ENCODE data around the gene C1QTNF7. TPM values are rescaled to one million over a fixed set of nuclear protein-coding genes. Genes with fewer than 3 reads are reported as not detected.

Gene C1QTNF7
- total RNA-seq, 2 experiments from 2014 or later = not detected

DNA sequence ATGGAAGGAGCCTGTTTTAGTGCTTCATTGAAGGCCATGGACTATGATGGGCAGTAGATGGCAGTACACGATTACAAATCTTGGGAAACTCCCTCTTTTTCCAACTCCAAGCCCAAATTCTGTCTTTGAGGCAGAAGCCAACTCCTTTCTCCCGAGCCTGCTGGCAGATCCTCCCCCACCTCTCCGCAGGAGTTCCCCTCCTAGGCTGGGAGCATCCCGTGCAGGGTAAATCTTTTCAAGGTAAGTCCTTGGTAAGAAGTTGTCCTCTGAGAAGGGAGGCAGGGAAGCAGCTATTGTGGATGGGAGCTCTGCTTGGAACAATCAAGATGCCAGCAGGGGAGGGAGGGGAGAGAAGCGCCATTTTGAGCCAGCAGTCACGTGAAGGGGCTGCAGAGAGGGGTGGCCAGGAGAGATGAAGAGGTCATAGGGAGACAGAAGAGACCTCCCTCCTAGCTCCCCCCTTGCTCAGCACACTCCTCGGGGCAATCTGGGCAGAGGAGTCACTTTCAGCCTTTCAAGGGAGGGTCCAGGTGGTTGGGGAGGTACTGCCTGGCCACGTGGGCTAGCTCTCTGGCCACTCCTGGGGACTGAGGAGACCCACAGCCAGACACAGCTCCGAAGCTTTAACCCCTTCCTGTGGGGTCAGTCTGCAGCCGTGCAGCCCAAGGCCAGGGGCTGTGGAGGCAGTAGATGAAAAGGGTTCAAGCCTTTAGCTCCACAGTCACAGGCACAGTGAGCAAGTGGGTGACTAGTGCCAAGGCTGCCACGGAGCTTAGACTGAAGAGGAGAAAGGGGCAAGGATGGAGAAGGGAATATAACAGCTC is 51.5 kb downstream of the C1QTNF7 start:
- CTCF ChIA-PET (ENCODE audit: unreplicated experiment) = interaction anchor here (1.1 kb wide), 1 partner anchor 477 kb away, joined by 3 read pairs; no protein-coding TSS in a partner anchor
- no peaks in the 10 kb centered on the region for H4K20me1 ChIP-seq (ENCODE audit: insufficient read depth, low read length)
- intact Hi-C loops (cut with micrococcal nuclease; ENCODE audit: unreplicated experiment) = loop anchor here (1.0 to 10.0 kb wide), 7 partner anchors 171 to 783 kb away; no protein-coding TSS in a partner anchor
- no peak overlapping the region for H3K4me3 ChIP-seq (ENCODE audit: low read depth, low read length, poor library complexity, severe bottlenecking)
- H3K9me3 ChIP-seq (ENCODE audit: low read length) = no peaks in the 10 kb centered on the region
- BruUV-seq (replicated peaks) = no TSS peak
- POLR2A ChIA-PET = interaction anchor here (0.9 kb wide), 1 partner anchor 16 kb away, joined by 3 read pairs; no protein-coding TSS in a partner anchor
- peak; percentile 80 for TF ChIP-seq CTCF (conservative IDR thresholded peaks at IDR 0.05; ENCODE audit: low read length)
- no peak for TF ChIP-seq EZH2phosphoT487 (IDR thresholded peaks at IDR 0.05; ENCODE audit: borderline replicate concordance, low read depth, low read length)
- H3K36me3 ChIP-seq (ENCODE audit: insufficient read depth, low read length) = no peaks in the 10 kb centered on the region
- H3K79me2 ChIP-seq (ENCODE audit: insufficient read depth, low read depth, low read length) = no peaks in the 10 kb centered on the region
- peak; percentile 44 for DNase-seq (ENCODE audit: low spot score)
- no peaks in the 10 kb centered on the region for H3K9me2 ChIP-seq (ENCODE audit: insufficient read depth, low read length)
- H2AFZ ChIP-seq (ENCODE audit: low read length) = peak overlapping the region; percentile 70; the same call in 1 of the 2 replicates
- H3K4me1 ChIP-seq (ENCODE audit: insufficient read depth, low read length, poor library complexity, severe bottlenecking) = no peaks in the 10 kb centered on the region
- no peak overlapping the region for H3K27ac ChIP-seq (ENCODE audit: low read depth, low read length, poor library complexity, severe bottlenecking)
- peak overlapping the region; percentile 29; the same call in 1 of the 2 replicates for H3K4me2 ChIP-seq (ENCODE audit: low read length)

DNA sequence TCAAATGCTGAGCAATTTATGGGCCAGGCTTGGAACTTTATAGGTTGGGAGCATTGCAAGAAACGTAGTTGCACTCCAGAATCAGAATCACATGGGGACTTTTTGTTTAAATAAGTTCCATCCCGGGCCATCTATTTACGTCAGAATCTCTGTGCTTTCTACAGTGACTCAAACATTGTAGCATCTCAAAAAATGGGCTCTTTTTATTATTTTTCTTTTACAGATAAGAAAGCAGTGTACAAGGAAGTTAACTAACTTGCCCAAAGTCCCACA is 52.0 kb downstream of the C1QTNF7 start:
- TF ChIP-seq CTCF (conservative IDR thresholded peaks at IDR 0.05; ENCODE audit: low read length) (no peak), EZH2phosphoT487 (IDR thresholded peaks at IDR 0.05; ENCODE audit: borderline replicate concordance, low read depth, low read length) (no peak)
- Histone ChIP-seq H3K4me1 (ENCODE audit: insufficient read depth, low read length, poor library complexity, severe bottlenecking) (no peaks in the 10 kb centered on the region), H3K79me2 (ENCODE audit: insufficient read depth, low read depth, low read length) (no peaks in the 10 kb centered on the region), H4K20me1 (ENCODE audit: insufficient read depth, low read length) (no peaks in the 10 kb centered on the region), H3K4me2 (ENCODE audit: low read length) (no peak overlapping the region), H3K9me3 (ENCODE audit: low read length) (no peaks in the 10 kb centered on the region), H2AFZ (ENCODE audit: low read length) (peak overlapping the region; percentile 70; the same call in 1 of the 2 replicates), H3K4me3 (ENCODE audit: low read depth, low read length, poor library complexity, severe bottlenecking) (no peak overlapping the region), H3K27ac (ENCODE audit: low read depth, low read length, poor library complexity, severe bottlenecking) (no peak overlapping the region), H3K36me3 (ENCODE audit: insufficient read depth, low read length) (no peaks in the 10 kb centered on the region), H3K9me2 (ENCODE audit: insufficient read depth, low read length) (no peaks in the 10 kb centered on the region)
- BruUV-seq (replicated peaks) = no TSS peak
- ChIA-PET POLR2A (interaction anchor here (0.9 kb wide), 1 partner anchor 17 kb away, joined by 3 read pairs; no protein-coding TSS in a partner anchor), CTCF (ENCODE audit: unreplicated experiment) (interaction anchor here (1.1 kb wide), 1 partner anchor 476 kb away, joined by 3 read pairs; no protein-coding TSS in a partner anchor)
- no peak for DNase-seq (ENCODE audit: low spot score)
- intact Hi-C loops (cut with micrococcal nuclease; ENCODE audit: unreplicated experiment) = loop anchor here (1.0 to 10.0 kb wide), 7 partner anchors 170 to 782 kb away; no protein-coding TSS in a partner anchor
